Muscle layer of duodenum (tissue), 2 donors: ENCODE measurements around the gene OLFM2.
"Not testable (repeated sequence)": the region's sequence is repeated elsewhere in the genome, so short reads cannot be mapped to it uniquely, and the experiment has no call there.

ENCODE experiments used
- H3K27ac ChIP-seq: one replicate; pipeline ENCODE4 v1.7.0; 2013; ENCODE audit warnings: mild to moderate bottlenecking, low read length
- H3K27me3 ChIP-seq: one replicate; pipeline ENCODE4 v1.7.0; 2013; ENCODE audit warnings: low read depth, mild to moderate bottlenecking, control low read depth, low read length
- H3K36me3 ChIP-seq, 2 donors: one replicate each; pipeline ENCODE4 v1.7.0; 2013; ENCODE audit warnings: low read length in 2 of 2, control low read depth in 1 of 2, mild to moderate bottlenecking in 1 of 2; ENCODE audit not compliant: insufficient read depth in 2 of 2, control insufficient read depth in 1 of 2
- H3K4me1 ChIP-seq, 2 donors: one replicate each; pipeline ENCODE4 v1.7.0; 2013; ENCODE audit warnings: low read length in 2 of 2, mild to moderate bottlenecking in 2 of 2, control low read depth in 1 of 2, moderate library complexity in 1 of 2; ENCODE audit not compliant: insufficient read depth in 2 of 2, control insufficient read depth in 1 of 2
- H3K4me3 ChIP-seq, 2 donors: one replicate each; pipeline ENCODE4 v1.7.0; 2013; ENCODE audit warnings: low read length in 2 of 2, low read depth in 1 of 2, mild to moderate bottlenecking in 1 of 2
- H3K9me3 ChIP-seq, 2 donors: one replicate each; pipeline ENCODE4 v1.7.0; 2013; ENCODE audit warnings: low read length in 2 of 2, control low read depth in 1 of 2, mild to moderate bottlenecking in 1 of 2; ENCODE audit not compliant: control insufficient read depth in 1 of 2
- donor health status: healthy.

OLFM2 gene

GRCh38 chr19:9839415-9839814, 96.9 kb downstream of the OLFM2 start:
- H3K9me3 ChIP-seq, result no peaks in the 10 kb centered on the region
- peaks cover 0 to 24% of the 10 kb centered on the region in 2 donors for H3K4me1 ChIP-seq
- peaks cover 21 to 60% of the 10 kb centered on the region in 2 donors for H3K36me3 ChIP-seq
- no peak overlapping the region for H3K4me3 ChIP-seq
- no peaks in the 10 kb centered on the region for H3K27me3 ChIP-seq
- H3K27ac ChIP-seq, result no peak overlapping the region

GRCh38 chr19:9838324-9838723, 98.0 kb downstream of the OLFM2 start:
- Histone ChIP-seq H3K9me3 (no peaks in the 10 kb centered on the region), H3K27me3 (no peaks in the 10 kb centered on the region), H3K27ac (no peak overlapping the region), H3K36me3 (peaks cover 16 to 49% of the 10 kb centered on the region in 2 donors), H3K4me1 (peaks cover 0 to 25% of the 10 kb centered on the region in 2 donors), H3K4me3 (no peak overlapping the region)

- H3K9me3 ChIP-seq, result no peaks in the 10 kb centered on the region
- H3K4me1 ChIP-seq, result peaks cover 0 to 25% of the 10 kb centered on the region in 2 donors
- H3K36me3 ChIP-seq, result peaks cover 7 to 26% of the 10 kb centered on the region in 2 donors
- no peak overlapping the region for H3K27ac ChIP-seq
- H3K4me3 ChIP-seq, result peak overlapping the region; percentile 75 to 98
- H3K27me3 ChIP-seq, result no peaks in the 10 kb centered on the region
These were observed 100.3 kb downstream of the OLFM2 start for GRCh38 chr19:9836021-9836420.

- H3K4me1 ChIP-seq, result peaks cover 0 to 25% of the 10 kb centered on the region in 2 donors
- no peak overlapping the region for H3K27ac ChIP-seq
- no peaks in the 10 kb centered on the region for H3K27me3 ChIP-seq
- peaks cover 2 to 21% of the 10 kb centered on the region in 2 donors for H3K36me3 ChIP-seq
- peak overlapping the region; percentile 75 to 98 for H3K4me3 ChIP-seq
- no peaks in the 10 kb centered on the region for H3K9me3 ChIP-seq
These were observed 100.8 kb downstream of the OLFM2 start for GRCh38 chr19:9835507-9835949.

GRCh38 chr19:9834726-9835506, 101.4 kb downstream of the OLFM2 start, which contains the start of gene PIN1:
TSS of gene PIN1 (plus strand) at chr19:9835318. CDS start at chr19:9835345, 27 bp downstream.
- H3K4me3 ChIP-seq, result peak within 1 kb of the TSS; percentile 77 to 98
- H3K27me3 ChIP-seq, result no peaks in the 10 kb centered on the region
- H3K4me1 ChIP-seq, result peaks cover 0 to 24% of the 10 kb centered on the region in 2 donors
- H3K36me3 ChIP-seq, result peaks cover 3 to 15% of the 10 kb centered on the region in 2 donors
- H3K27ac ChIP-seq, result no peak within 1 kb of the TSS
- H3K9me3 ChIP-seq, result no peaks in the 10 kb centered on the region

GRCh38 chr19:9834307-9834725, 102.0 kb downstream of the OLFM2 start:
- H3K9me3 ChIP-seq, result no peaks in the 10 kb centered on the region
- H3K4me3 ChIP-seq, result peak overlapping the region; percentile 77 to 98
- peaks cover 0 to 20% of the 10 kb centered on the region in 2 donors for H3K4me1 ChIP-seq
- H3K36me3 ChIP-seq, result peaks cover 4 to 9% of the 10 kb centered on the region in 2 donors
- H3K27ac ChIP-seq, result no peak overlapping the region
- H3K27me3 ChIP-seq, result no peaks in the 10 kb centered on the region

GRCh38 chr19:9828551-9829063, 107.7 kb downstream of the OLFM2 start:
- Histone ChIP-seq H3K9me3 (no peaks in the 10 kb centered on the region), H3K27me3 (no peaks in the 10 kb centered on the region), H3K4me3 (peak overlapping the region; percentile 91 to 100), H3K27ac (peak overlapping the region; percentile 80), H3K4me1 (peaks cover 5 to 23% of the 10 kb centered on the region in 2 donors), H3K36me3 (peaks cover 0 to 4% of the 10 kb centered on the region in 2 donors)

GRCh38 chr19:9827289-9828238, 108.8 kb downstream of the OLFM2 start, which contains the start of gene UBL5:
TSS of gene UBL5 (plus strand) at chr19:9827918. CDS start at chr19:9828338, 420 bp downstream.
- peak within 1 kb of the TSS; percentile 91 to 100 for H3K4me3 ChIP-seq
- peak within 1 kb of the TSS; percentile 80 for H3K27ac ChIP-seq
- no peaks in the 10 kb centered on the region for H3K27me3 ChIP-seq
- H3K4me1 ChIP-seq, result peaks cover 5 to 23% of the 10 kb centered on the region in 2 donors
- H3K36me3 ChIP-seq, result peaks cover 0 to 4% of the 10 kb centered on the region in 2 donors
- H3K9me3 ChIP-seq, result no peaks in the 10 kb centered on the region

- Histone ChIP-seq H3K9me3 (no peaks in the 10 kb centered on the region), H3K27ac (no peak overlapping the region)
These were observed 112.5 kb downstream of the OLFM2 start for GRCh38 chr19:9823816-9824215.

GRCh38 chr19:9820034-9820433, 116.3 kb downstream of the OLFM2 start:
- H3K4me3 ChIP-seq, result peak overlapping the region; percentile 35 to 42
- peak overlapping the region; percentile 69 for H3K27ac ChIP-seq
- H3K36me3 ChIP-seq, result peaks cover 0 to 11% of the 10 kb centered on the region in 2 donors
- H3K27me3 ChIP-seq, H3K9me3 ChIP-seq: not testable (repeated sequence)
- peaks cover 0 to 22% of the 10 kb centered on the region in 2 donors for H3K4me1 ChIP-seq

More at GRCh38 chr19:9823816-9824215, 112.5 kb downstream of the OLFM2 start:
- no peaks in the 10 kb centered on the region for H3K36me3 ChIP-seq
- peaks cover 5 to 26% of the 10 kb centered on the region in 2 donors for H3K4me1 ChIP-seq
- H3K27me3 ChIP-seq, result no peaks in the 10 kb centered on the region
- no peak overlapping the region for H3K4me3 ChIP-seq

GRCh38 chr19:9819596-9819909, 116.8 kb downstream of the OLFM2 start:
- Histone ChIP-seq H3K36me3 (peaks cover 0 to 11% of the 10 kb centered on the region in 2 donors), H3K27ac (peak overlapping the region; percentile 69), H3K9me3 (no peaks in the 10 kb centered on the region), H3K4me3 (peak overlapping the region; percentile 35 to 42), H3K4me1 (peaks cover 0 to 22% of the 10 kb centered on the region in 2 donors), H3K27me3 (no peaks in the 10 kb centered on the region)
